Activated naive CD4-positive, alpha-beta T cell treated with anti-CD3 and anti-CD28 coated beads, Interleukin-2, amount 10 ng/mL, durations not matched to agents 5 hours and 36 hours (primary cell): ENCODE results near the gene TNRC18. TPM values are rescaled to one million over a fixed set of nuclear protein-coding genes. Genes with fewer than 3 reads are reported as not detected.

Experiments used
- total RNA-seq, 2 experiments: library from RNA; stranded (reverse); gene quantifications; one replicate each; pipeline ENCODE4 v1.2.3, GENCODE V29; 2021

Gene TNRC18
- 10 to 100 TPM; 48.0 to 48.8 TPM for total RNA-seq

GRCh38 chr7:5423306-5423975 is at the start of gene TNRC18:
TNRC18 (minus strand) TSS chr7:5423834; CDS start chr7:5421246, 2,588 bp downstream.

GRCh38 chr7:5282543-5283316 is 140.9 kb downstream of the TNRC18 start, which contains the start of gene SLC29A4:
SLC29A4 (plus strand) TSS chr7:5282943; CDS start chr7:5287817, 4,874 bp downstream.

Other genes with a start within 250 kb of the TNRC18 start
- 10 to 100 TPM; 57.2 to 64.8 TPM for gene WIPI2, start 233.6 kb downstream of the TNRC18 start, total RNA-seq
- gene SLC29A4, start 140.9 kb downstream of the TNRC18 start, total RNA-seq, result under 1 TPM; 0.48 to 0.51 TPM
- 10 to 100 TPM in 1 of 2 experiments, 1 to 10 TPM in 1; 9.4 to 10.7 TPM for gene FBXL18, start 90.0 kb upstream of the TNRC18 start, total RNA-seq
- 1,000 to 10,000 TPM; 9,328 to 9,548 TPM for gene ACTB, start 106.8 kb upstream of the TNRC18 start, total RNA-seq
- 10 to 100 TPM in 1 of 2 experiments, 1 to 10 TPM in 1; 8.4 to 10.3 TPM for gene FSCN1, start 169.0 kb upstream of the TNRC18 start, total RNA-seq